Endothelial cell of umbilical vein (primary cell): ENCODE data around the gene CREBL2. TPM values are rescaled to one million over a fixed set of nuclear protein-coding genes. Genes with fewer than 3 reads are reported as not detected.

Experiments used
- BruUV-seq: library from RNA; stranded (reverse); fragments of 400-500 nt; replicated peaks from 2 replicates; lab custom pipeline; 2021; lab: Mats Ljungman, UMichigan
- CTCF ChIA-PET: fragments of 300-600, 350-600 bp; sonication (Branson Sonifier 250); formaldehyde crosslinking; loops from one replicate; lab custom pipeline; 2021; ENCODE audit warnings: antibody characterized with exemption, inconsistent platforms; lab: Charles Lee
- POLR2A ChIA-PET: fragments of 300-600, 350-600 bp; sonication (Branson Sonifier 250); formaldehyde crosslinking; loops from one replicate; lab custom pipeline; 2021; ENCODE audit warnings: antibody characterized with exemption, inconsistent platforms; lab: Charles Lee
- DNase-seq: peaks from one replicate; pipeline ENCODE4 v3.0.0-alpha.2; 2011; ENCODE audit warnings: low read depth, low spot score
- FAIRE-seq: peaks from 2 replicates; lab custom pipeline; 2011; peaks lifted over from hg19 to GRCh38; lab: Jason Lieb, UNC
- H2AFZ ChIP-seq: 2 replicates; pipeline ENCODE4 v1.6.0; 2012; ENCODE audit warnings: low read depth, low read length, control low read depth, inconsistent platforms
- H3K27ac ChIP-seq: 2 replicates; pipeline ENCODE4 v1.5.1; 2011; ENCODE audit warnings: low read depth, mild to moderate bottlenecking, control low read depth, low read length, moderate library complexity; ENCODE audit not compliant: insufficient read depth
- H3K27me3 ChIP-seq, 2 experiments: 2 replicates each; pipeline versions ENCODE4 v1.6.0 to v1.6.1; 2011; ENCODE audit warnings: low read length in 2 of 2, mixed read lengths in 1 of 2; ENCODE audit not compliant: control insufficient read depth in 2 of 2, insufficient read depth in 2 of 2
- H3K36me3 ChIP-seq, 2 experiments: 2 replicates in 1 of 2; 3 replicates in 1 of 2; pipeline ENCODE4 v1.5.1; 2011; ENCODE audit warnings: low read length in 2 of 2, mild to moderate bottlenecking in 1 of 2, moderate library complexity in 1 of 2; ENCODE audit not compliant: control insufficient read depth in 2 of 2, insufficient read depth in 2 of 2; ENCODE audit errors: extremely low read depth in 1 of 2
- H3K4me1 ChIP-seq: 3 replicates; pipeline ENCODE4 v1.5.1; 2011; ENCODE audit warnings: mild to moderate bottlenecking, low read length; ENCODE audit not compliant: control insufficient read depth, insufficient read depth; ENCODE audit errors: extremely low read depth
- H3K4me2 ChIP-seq: 2 replicates; pipeline ENCODE4 v1.6.1; 2011; ENCODE audit warnings: low read length, control low read depth, mixed read lengths; ENCODE audit not compliant: insufficient read depth
- H3K4me3 ChIP-seq, 3 experiments: fragments of 200-600 bp in 1 of 3; sonication (generic), shearing (Covaris generic) in 1 of 3; replicated peaks in 1 of 3; 2 replicates each; pipeline ENCODE4 v1.5.1; 2011 to 2016; ENCODE audit warnings: control low read depth in 3 of 3, low read length in 3 of 3, mild to moderate bottlenecking in 2 of 3, inconsistent platforms in 1 of 3, low read depth in 1 of 3, moderate library complexity in 1 of 3; ENCODE audit not compliant: insufficient read depth in 1 of 3
- H3K79me2 ChIP-seq: 2 replicates; pipeline ENCODE4 v1.6.0; 2012; ENCODE audit warnings: low read length, inconsistent platforms; ENCODE audit not compliant: control insufficient read depth, insufficient read depth
- H3K9ac ChIP-seq: replicated peaks from 2 replicates; pipeline ENCODE3; 2011; ENCODE audit warnings: low read length, control low read depth; ENCODE audit not compliant: insufficient read depth; ENCODE audit errors: extremely low read depth
- H3K9me1 ChIP-seq: replicated peaks from 3 replicates; pipeline ENCODE4 v1.6.0; 2011; ENCODE audit warnings: mild to moderate bottlenecking, low read length; ENCODE audit not compliant: control insufficient read depth, insufficient read depth; ENCODE audit errors: extremely low read depth
- H3K9me3 ChIP-seq: replicated peaks from 2 replicates; pipeline ENCODE4 v1.5.1; 2012; ENCODE audit warnings: low read length, inconsistent platforms; ENCODE audit not compliant: control insufficient read depth, insufficient read depth
- H4K20me1 ChIP-seq: replicated peaks from 2 replicates; pipeline ENCODE3; 2011; ENCODE audit warnings: mild to moderate bottlenecking, low read length; ENCODE audit not compliant: control insufficient read depth, insufficient read depth; ENCODE audit errors: extremely low read depth
- JUN ChIP-seq: IDR thresholded peaks from 2 replicates; pipeline ENCODE4 v1.6.1; 2011; ENCODE audit warnings: borderline replicate concordance, low read depth; ENCODE audit not compliant: insufficient read length, insufficient read depth
- MAX ChIP-seq: IDR thresholded peaks from 2 replicates; pipeline ENCODE4 v1.6.1; 2011; ENCODE audit not compliant: insufficient read depth, insufficient read length
- MYC ChIP-seq: IDR thresholded peaks from one replicate; pipeline ENCODE4 v1.6.1; 2011; ENCODE audit warnings: mild to moderate bottlenecking, low read depth, low read length
- POLR2AphosphoS5 ChIP-seq: IDR thresholded peaks from 2 replicates; pipeline ENCODE4 v1.6.1; 2012; ENCODE audit warnings: low read depth, mild to moderate bottlenecking, control low read depth, low read length, moderate library complexity; ENCODE audit not compliant: insufficient read depth
- dilution Hi-C: fragments of 300-500 bp; cut with MboI; formaldehyde crosslinking; loops from one replicate; pipeline ENCODE4 v1.15.0; 2019; ENCODE audit warnings: low sequenced_read_pairs; ENCODE audit not compliant: extremely low pct_ligation_motif_present
- intact Hi-C: fragments of 100-400 bp; cut with micrococcal nuclease; formaldehyde crosslinking; loops from one replicate; pipeline ENCODE4 v1.10.0; 2022
- polyA plus RNA-seq, 4 experiments: library from polyadenylated mRNA; depleted of rRNA in 3 of 4; stranded (reverse) in 3 of 4; unstranded in 1 of 4; fragments of >200 nt; gene quantifications; 2 replicates each; pipeline versions ENCODE4 v1.2.1 to v1.2.3, GENCODE V29; 2011 to 2012; ENCODE audit warnings: missing spikeins in 1 of 4
- total RNA-seq: library from RNA; stranded (reverse); gene quantifications from 2 replicates; pipeline ENCODE4 v1.2.3, GENCODE V29; 2021

Gene CREBL2
- total and polyA plus RNA-seq, 2 donors (not counting 3 experiments of a cell fraction or from before 2014, with no cell fraction given), result 10.5 to 19.4 TPM

GRCh38 chr12:12600659-12601058 is 11.0 kb upstream of the CREBL2 start:
- no peak for DNase-seq
- TF ChIP-seq MYC (no peak), MAX (no peak)
- no peak overlapping the region for H3K4me2 ChIP-seq
- intact Hi-C loops (no loop called here), dilution Hi-C loops (no loop called here)
- BruUV-seq, result no TSS peak
- peaks cover 7 to 16% of the 10 kb centered on the region in 2 experiments for H3K27me3 ChIP-seq
- no peak overlapping the region for H3K27ac ChIP-seq
- no peak for FAIRE-seq
- no peaks in the 10 kb centered on the region for H4K20me1 ChIP-seq
- H3K4me3 ChIP-seq, result no peak overlapping the region
- no peak overlapping the region for H3K9ac ChIP-seq
- H3K9me1 ChIP-seq, result no peaks in the 10 kb centered on the region
- H2AFZ ChIP-seq, result no peak overlapping the region
- no peaks in the 10 kb centered on the region for H3K9me3 ChIP-seq
- H3K79me2 ChIP-seq, result no peaks in the 10 kb centered on the region
- ChIA-PET CTCF (interaction anchor here (1.9 kb wide), 1 partner anchor 26 kb away, joined by 4 read pairs; no protein-coding TSS in a partner anchor), POLR2A (no interaction called here)
- H3K4me1 ChIP-seq, result no peaks in the 10 kb centered on the region
- no peaks in the 10 kb centered on the region for H3K36me3 ChIP-seq

GRCh38 chr12:12604740-12605139 is 6.9 kb upstream of the CREBL2 start:
- Histone ChIP-seq H3K9me3 (no peaks in the 10 kb centered on the region), H3K27me3 (peaks cover 0 to 9% of the 10 kb centered on the region in 2 experiments), H2AFZ (no peak overlapping the region), H3K4me2 (no peak overlapping the region), H3K9me1 (no peaks in the 10 kb centered on the region), H3K4me3 (no peak overlapping the region), H3K4me1 (no peaks in the 10 kb centered on the region), H3K79me2 (no peaks in the 10 kb centered on the region), H3K27ac (no peak overlapping the region), H3K36me3 (no peaks in the 10 kb centered on the region), H4K20me1 (no peaks in the 10 kb centered on the region), H3K9ac (no peak overlapping the region)
- intact Hi-C loops, result no loop called here
- dilution Hi-C loops, result no loop called here
- DNase-seq, result no peak
- no TSS peak for BruUV-seq
- no peak for TF ChIP-seq JUN
- TF ChIP-seq POLR2AphosphoS5, result no peak
- POLR2A ChIA-PET, result no interaction called here
- CTCF ChIA-PET, result no interaction called here
- FAIRE-seq, result no peak
